CD4-positive, alpha-beta memory T cell (primary cell): ENCODE results near the gene RNF10. TPM values are rescaled to one million over a fixed set of nuclear protein-coding genes. Genes with fewer than 3 reads are reported as not detected.
"Not testable (repeated sequence)": the region's sequence is repeated elsewhere in the genome, so short reads cannot be mapped to it uniquely, and the experiment has no call there.

Experiments used
- CTCF ChIA-PET: fragments of 350-600 bp; sonication (Branson Sonifier 250); formaldehyde crosslinking; loops from one replicate; lab custom pipeline; 2021; ENCODE audit warnings: inconsistent platforms; ENCODE audit not compliant: partially characterized antibody; lab: Charles Lee
- POLR2A ChIA-PET: fragments of 350-600 bp; sonication (Branson Sonifier 250); formaldehyde crosslinking; loops from one replicate; lab custom pipeline; 2021; ENCODE audit not compliant: partially characterized antibody; lab: Charles Lee
- DNase-seq, 5 donors: peaks; one replicate each; pipeline versions ENCODE4 v3.0.0 to v3.0.0-alpha.2; 2020 to 2022; ENCODE audit warnings: mixed read lengths in 1 of 5
- H3K27ac ChIP-seq: one replicate; pipeline ENCODE4 v1.7.0; 2013; ENCODE audit warnings: low read depth, low read length
- H3K27me3 ChIP-seq: 2 replicates; pipeline ENCODE4 v1.7.0; 2013; ENCODE audit warnings: mild to moderate bottlenecking, low read length, moderate library complexity; ENCODE audit not compliant: insufficient read depth
- H3K36me3 ChIP-seq: 2 replicates; pipeline ENCODE4 v1.7.0; 2013; ENCODE audit warnings: mild to moderate bottlenecking, low read length, moderate library complexity; ENCODE audit not compliant: insufficient read depth
- H3K4me1 ChIP-seq: 2 replicates; pipeline ENCODE4 v1.7.0; 2013; ENCODE audit warnings: mild to moderate bottlenecking, low read length, moderate library complexity; ENCODE audit not compliant: insufficient read depth
- H3K4me3 ChIP-seq, 2 donors: one replicate each; pipeline ENCODE4 v1.7.0; 2013; ENCODE audit warnings: low read length in 2 of 2, mild to moderate bottlenecking in 1 of 2
- H3K9me3 ChIP-seq, 2 donors: one replicate each; pipeline ENCODE4 v1.7.0; 2013; ENCODE audit warnings: low read length in 2 of 2, control low read depth in 1 of 2; ENCODE audit not compliant: control insufficient read depth in 1 of 2
- H3K27ac Mint-ChIP-seq, 7 donors: one replicate each; pipeline ENCODE4 v1.8.0; 2020 to 2021; ENCODE audit warnings: mixed read lengths in 7 of 7, mild to moderate bottlenecking in 6 of 7, inconsistent platforms in 3 of 7, moderate library complexity in 3 of 7
- H3K27me3 Mint-ChIP-seq, 2 donors: one replicate each; pipeline ENCODE4 v1.8.0; 2020 to 2021; ENCODE audit warnings: mixed read lengths in 2 of 2
- H3K36me3 Mint-ChIP-seq, 2 donors: one replicate each; pipeline ENCODE4 v1.8.0; 2020 to 2021; ENCODE audit warnings: mixed read lengths in 2 of 2, inconsistent platforms in 1 of 2, mild to moderate bottlenecking in 1 of 2
- H3K4me1 Mint-ChIP-seq, 4 donors: one replicate each; pipeline ENCODE4 v1.8.0; 2020 to 2021; ENCODE audit warnings: mixed read lengths in 4 of 4, mild to moderate bottlenecking in 1 of 4
- H3K4me3 Mint-ChIP-seq, 8 donors: one replicate each; pipeline ENCODE4 v1.8.0; 2020 to 2021; ENCODE audit warnings: mixed read lengths in 8 of 8, mild to moderate bottlenecking in 7 of 8, moderate library complexity in 6 of 8, inconsistent platforms in 3 of 8
- H3K9me3 Mint-ChIP-seq, 8 donors: one replicate each; pipeline ENCODE4 v1.8.0; 2020 to 2021; ENCODE audit warnings: mixed read lengths in 8 of 8, mild to moderate bottlenecking in 5 of 8, inconsistent platforms in 3 of 8, moderate library complexity in 1 of 8
- intact Hi-C: fragments of 100-400 bp; cut with micrococcal nuclease; formaldehyde crosslinking; loops from one replicate; pipeline ENCODE4 v1.15.1; 2023
- polyA plus RNA-seq, 2 donors: library from polyadenylated mRNA; unstranded; fragments of 300-500 nt; fragmentation: Illumina TruSeq; gene quantifications; one replicate each; pipeline ENCODE4 v1.2.3, GENCODE V29; 2021
- total RNA-seq, 2 experiments: library from RNA; stranded (reverse); gene quantifications; one replicate each; pipeline ENCODE4 v1.2.3, GENCODE V29; 2021

Gene RNF10
- total and polyA plus RNA-seq, 4 experiments from 2014 or later = 101 to 249 (median 195) TPM

DNA sequence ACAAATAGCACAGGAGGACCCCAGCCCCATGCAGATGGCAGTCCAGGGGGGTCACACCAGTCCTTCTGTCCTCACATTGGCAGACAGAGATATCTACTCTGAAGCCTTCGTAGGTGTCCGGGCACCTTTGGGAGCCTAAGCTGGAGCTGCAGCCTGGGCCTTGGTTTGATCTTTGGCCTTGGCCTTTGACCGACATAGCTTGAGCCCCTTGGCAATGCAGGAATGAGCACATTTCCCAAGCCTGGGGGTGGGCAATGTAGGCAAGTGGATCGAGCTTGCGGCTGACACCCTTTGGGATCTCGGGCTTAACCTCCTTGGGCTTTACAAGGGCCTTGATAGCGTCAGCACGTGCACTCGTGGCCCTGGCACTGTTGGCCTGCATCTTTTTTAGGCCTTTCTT is 11.6 kb upstream of the RNF10 start:
- H3K27me3 Mint-ChIP-seq = no peaks in the 10 kb centered on the region
- ChIA-PET CTCF (no interaction called here), POLR2A (no interaction called here)
- H3K4me1 Mint-ChIP-seq = peaks cover 4 to 6% (median 5%) of the 10 kb centered on the region in 4 donors
- no peak overlapping the region for H3K4me3 Mint-ChIP-seq
- H3K36me3 Mint-ChIP-seq = peaks cover 6 to 7% of the 10 kb centered on the region in 2 donors
- no peak for DNase-seq
- Histone ChIP-seq H3K27ac (no peak overlapping the region), H3K9me3 (no peaks in the 10 kb centered on the region), H3K27me3 (no peaks in the 10 kb centered on the region), H3K36me3 (no peaks in the 10 kb centered on the region), H3K4me3 (no peak overlapping the region), H3K4me1 (no peaks in the 10 kb centered on the region)
- H3K27ac Mint-ChIP-seq = no peak overlapping the region
- intact Hi-C loops = no loop called here
- no peaks in the 10 kb centered on the region for H3K9me3 Mint-ChIP-seq

DNA sequence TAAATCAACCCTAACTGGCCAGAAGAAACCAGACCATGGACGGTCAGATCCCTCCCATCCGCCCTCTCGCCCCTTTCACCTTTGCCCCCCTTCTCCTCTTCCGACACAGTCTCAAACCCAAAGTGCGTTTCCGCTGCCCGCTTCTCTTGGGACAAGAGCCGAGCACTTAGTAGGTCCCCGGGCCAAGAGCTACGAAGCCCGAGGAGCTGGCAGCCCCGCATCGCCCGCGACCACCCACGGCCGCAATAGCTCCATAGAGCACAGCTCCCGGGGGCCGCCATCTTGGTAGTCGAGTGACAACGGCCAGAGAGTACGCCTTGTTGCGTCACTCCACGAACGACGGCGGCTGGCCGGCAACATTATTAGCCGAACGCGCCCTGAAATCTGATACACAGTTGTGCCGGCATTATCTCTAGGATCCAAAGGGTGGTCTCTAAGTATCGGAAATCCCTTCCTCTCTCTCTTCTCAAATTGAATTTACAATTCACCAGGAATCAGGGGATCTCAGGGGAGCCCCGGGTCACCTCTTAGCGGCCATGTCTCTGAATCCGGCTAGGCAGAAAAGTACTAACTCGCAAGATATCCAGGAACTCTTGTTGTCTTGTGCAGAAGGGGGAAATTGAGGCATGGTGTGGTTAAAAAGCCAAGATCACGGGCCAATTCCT is 5.2 kb upstream of the RNF10 start, which contains the start of gene COQ5:
Gene COQ5, minus strand, starts transcription at position 298 of the 665 bp plus-strand sequence. Its CDS starts 17 bp downstream, at position 281.
- Mint-ChIP-seq H3K4me3 (peak within 1 kb of the TSS; percentile 98 to 100 (median 100)), H3K27me3 (no peaks in the 10 kb centered on the region), H3K27ac (peak within 1 kb of the TSS; percentile 96 to 100 (median 99)), H3K4me1 (peaks cover 20 to 35% (median 23%) of the 10 kb centered on the region in 4 donors), H3K36me3 (peaks cover 4 to 11% of the 10 kb centered on the region in 2 donors), H3K9me3 (peaks cover 0 to 2% (median 0%) of the 10 kb centered on the region in 8 donors)
- intact Hi-C loops = loop anchor here (1.0 kb wide), 1 partner anchor 34 kb away; no protein-coding TSS in a partner anchor
- Histone ChIP-seq H3K27me3 (no peaks in the 10 kb centered on the region), H3K4me3 (peak within 1 kb of the TSS; percentile 82 to 84), H3K27ac (peak within 1 kb of the TSS; percentile 85), H3K36me3 (no peaks in the 10 kb centered on the region), H3K4me1 (peaks cover 24% of the 10 kb centered on the region), H3K9me3 (no peaks in the 10 kb centered on the region)
- ChIA-PET POLR2A (interaction anchor here (0.6 to 1.7 kb wide), 14 partner anchors 9 to 871 kb away, joined by 3 to 24 read pairs (median 4); partner anchors contain the start of genes COX6A1, DYNLL1, RNF34 and RNU4-2), CTCF (interaction anchor here (0.6 to 0.9 kb wide), 2 partner anchors 9 to 24 kb away, joined by 3 read pairs; no protein-coding TSS in a partner anchor)
- peak; percentile 79 to 86 (median 83) for DNase-seq

DNA sequence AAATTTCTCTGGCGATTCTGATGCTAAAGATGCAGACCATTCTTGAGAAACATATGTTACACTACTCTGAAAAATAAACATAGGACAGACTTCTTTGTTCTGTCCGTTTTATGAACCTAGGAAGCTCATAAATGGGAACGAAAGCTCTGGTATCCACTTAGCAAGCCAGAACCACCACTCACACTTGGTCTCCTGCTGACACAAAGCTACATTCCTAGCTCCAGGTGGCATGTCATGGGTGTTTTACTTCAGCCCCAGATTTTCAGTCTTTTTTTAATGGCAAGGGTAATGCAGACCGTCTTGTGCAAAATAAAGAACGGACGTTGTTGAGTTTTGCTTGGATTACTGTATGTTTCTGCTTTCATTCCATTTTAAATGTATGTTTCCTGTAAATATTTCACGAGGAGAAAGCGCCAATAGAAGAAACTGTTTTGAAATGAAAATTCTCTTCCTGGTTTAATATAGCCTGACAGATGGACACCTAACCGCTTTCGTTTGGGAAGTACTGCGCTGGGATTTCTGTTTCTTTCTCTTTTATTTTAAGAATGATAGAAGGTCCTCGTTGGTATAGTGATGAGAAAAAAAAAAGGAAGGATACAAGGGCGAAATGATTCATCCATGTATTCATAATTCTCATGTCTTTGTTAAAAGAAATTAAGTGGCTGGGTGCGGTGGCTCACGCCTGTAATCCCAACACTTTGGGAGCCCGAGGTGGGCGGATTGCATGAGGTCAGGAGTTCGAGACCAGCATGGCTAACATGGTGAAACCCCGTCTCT is 4.3 kb upstream of the RNF10 start:
- H3K4me1 ChIP-seq = peaks cover 25% of the 10 kb centered on the region
- DNase-seq = no peak
- intact Hi-C loops = loop anchor here (1.0 kb wide), 1 partner anchor 35 kb away; no protein-coding TSS in a partner anchor
- POLR2A ChIA-PET = interaction anchor here (0.6 to 1.7 kb wide), 6 partner anchors 8 to 870 kb away, joined by 3 to 24 read pairs (median 8); partner anchors contain the start of genes DYNLL1, RNF34 and SRSF9
- Mint-ChIP-seq H3K4me1 (peaks cover 22 to 41% (median 24%) of the 10 kb centered on the region in 4 donors), H3K27me3 (no peaks in the 10 kb centered on the region), H3K9me3 (peaks cover 0 to 2% (median 0%) of the 10 kb centered on the region in 8 donors), H3K4me3 (peak overlapping the region; percentile 98 to 100 (median 100)), H3K36me3 (peaks cover 4 to 17% of the 10 kb centered on the region in 2 donors), H3K27ac (peak overlapping the region; percentile 96 to 100 (median 99))
- peak overlapping the region; percentile 85 for H3K27ac ChIP-seq
- H3K36me3 ChIP-seq = no peaks in the 10 kb centered on the region
- no peaks in the 10 kb centered on the region for H3K27me3 ChIP-seq
- peak overlapping the region; percentile 82 to 84 for H3K4me3 ChIP-seq
- CTCF ChIA-PET = no interaction called here
- no peaks in the 10 kb centered on the region for H3K9me3 ChIP-seq

DNA sequence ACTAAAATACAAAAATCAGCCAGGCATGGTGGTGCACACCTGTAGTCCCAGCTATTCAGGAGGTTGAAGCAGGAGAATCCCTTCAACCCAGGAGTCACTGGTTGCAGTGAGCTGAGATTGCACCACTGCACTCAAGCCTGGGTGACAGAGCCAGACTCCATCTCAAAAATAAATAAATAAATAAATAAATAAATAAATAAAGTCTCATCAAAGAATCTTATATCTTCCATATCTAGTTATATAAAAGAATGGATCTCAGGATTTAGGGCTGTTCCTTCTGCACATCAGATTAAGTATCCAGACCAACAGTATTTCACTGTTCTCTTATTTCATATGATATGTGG is 3.8 kb upstream of the RNF10 start:
- H3K9me3 ChIP-seq, H3K27me3 ChIP-seq, DNase-seq, H3K36me3 ChIP-seq, H3K27me3 Mint-ChIP-seq, H3K27ac ChIP-seq, CTCF ChIA-PET, H3K9me3 Mint-ChIP-seq, intact Hi-C loops, POLR2A ChIA-PET: not testable (repeated sequence)
- Mint-ChIP-seq H3K36me3 (peaks cover 4 to 21% of the 10 kb centered on the region in 2 donors), H3K4me3 (peak overlapping the region in 7 of 8 donors; percentile 26 to 100 (median 100)), H3K27ac (peak overlapping the region in 1 of 7 donors; percentile 96), H3K4me1 (peaks cover 24 to 46% (median 27%) of the 10 kb centered on the region in 4 donors)
- peaks cover 26% of the 10 kb centered on the region for H3K4me1 ChIP-seq
- peak overlapping the region in 1 of 2 donors; percentile 82 for H3K4me3 ChIP-seq

DNA sequence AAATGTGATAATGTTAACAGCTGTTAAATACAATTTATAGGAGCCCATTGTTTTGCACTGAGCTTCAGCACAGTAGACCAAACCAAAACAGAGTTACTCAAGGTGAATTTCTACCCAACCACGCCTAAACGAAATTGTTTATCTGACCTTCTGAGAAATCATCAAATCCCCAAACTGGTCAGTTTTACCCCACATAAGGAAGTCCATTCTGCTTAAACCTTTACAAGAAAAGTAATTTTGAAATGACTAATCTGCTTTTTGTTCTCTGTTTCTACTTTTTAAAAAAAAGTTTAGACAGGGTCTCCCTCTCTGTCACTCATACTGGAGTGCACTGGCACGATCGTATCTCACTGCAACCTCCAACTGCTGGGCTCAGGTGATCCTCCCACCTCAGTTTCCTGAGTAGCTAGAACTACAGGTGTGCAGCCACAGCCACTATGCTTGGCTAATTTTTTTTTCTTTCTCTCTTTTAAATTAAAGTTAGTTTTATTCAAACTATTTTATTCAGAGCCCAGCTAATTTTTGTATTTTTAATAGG is 1.4 kb upstream of the RNF10 start:
- intact Hi-C loops = no loop called here
- H3K27ac Mint-ChIP-seq = peak overlapping the region in 3 of 7 donors; percentile 42 to 64 (median 51)

DNA sequence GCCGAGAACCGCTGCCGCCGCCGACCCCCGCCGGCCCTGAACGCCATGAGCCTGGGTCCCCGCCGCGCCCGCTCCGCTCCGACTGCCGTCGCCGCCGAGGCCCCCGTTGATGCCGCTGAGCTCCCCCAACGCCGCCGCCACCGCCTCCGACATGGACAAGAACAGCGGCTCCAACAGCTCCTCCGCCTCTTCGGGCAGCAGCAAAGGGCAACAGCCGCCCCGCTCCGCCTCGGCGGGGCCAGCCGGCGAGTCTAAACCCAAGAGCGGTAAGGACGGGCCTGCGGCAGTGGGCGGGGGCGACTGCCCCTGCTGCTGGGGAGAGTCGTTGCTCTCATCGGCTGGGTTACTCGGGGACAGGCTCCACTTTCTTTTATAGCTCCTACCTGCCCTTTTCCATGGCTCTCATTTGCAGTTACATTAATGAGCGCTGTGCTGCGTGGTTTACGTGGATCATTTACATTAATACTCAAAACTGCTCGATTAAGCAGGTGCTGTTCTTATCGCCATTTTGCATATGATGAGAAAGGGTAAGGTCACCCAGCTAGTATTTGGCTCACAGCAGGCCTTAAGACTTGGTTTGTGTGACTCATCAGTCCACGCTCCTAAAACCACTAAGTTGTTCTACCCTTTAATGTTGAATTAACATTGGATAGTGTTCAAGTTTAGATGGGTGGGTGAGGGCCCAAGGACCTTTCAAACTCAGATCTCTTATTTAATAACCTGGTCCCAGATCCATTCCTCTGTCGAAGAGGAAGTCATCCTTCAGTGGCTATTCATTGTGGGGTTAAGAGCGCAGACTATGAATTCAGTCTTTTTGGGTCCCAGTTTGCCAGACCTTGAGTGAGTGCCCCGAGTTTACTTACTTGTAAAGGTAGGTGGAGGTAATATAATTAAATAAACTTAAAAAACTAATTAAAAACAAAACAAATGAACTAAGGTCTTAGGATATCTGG is 823 bp downstream of the RNF10 start:
- Histone ChIP-seq H3K9me3 (no peaks in the 10 kb centered on the region), H3K4me1 (peaks cover 59% of the 10 kb centered on the region), H3K4me3 (peak overlapping the region; percentile 62 to 88), H3K27me3 (no peaks in the 10 kb centered on the region), H3K36me3 (no peaks in the 10 kb centered on the region), H3K27ac (peak overlapping the region; percentile 94)
- Mint-ChIP-seq H3K36me3 (peaks cover 7 to 38% of the 10 kb centered on the region in 2 donors), H3K4me3 (peak overlapping the region; percentile 92 to 97 (median 94)), H3K27ac (peak overlapping the region; percentile 95 to 98 (median 96)), H3K9me3 (peaks cover 0 to 2% (median 0%) of the 10 kb centered on the region in 8 donors), H3K27me3 (no peaks in the 10 kb centered on the region), H3K4me1 (peaks cover 40 to 67% (median 49%) of the 10 kb centered on the region in 4 donors)
- POLR2A ChIA-PET = interaction anchor here (0.6 to 2.6 kb wide), 12 partner anchors 9 to 334 kb away, joined by 3 to 19 read pairs (median 4); partner anchors contain the start of genes COX6A1, DYNLL1, MLEC and RNU4-2
- DNase-seq = peak in 4 of 5 donors; percentile 51 to 75 (median 58)
- intact Hi-C loops = loop anchor here (1.0 to 2.0 kb wide), 4 partner anchors 46 to 218 kb away; partner anchors contain the start of genes COX6A1, POP5 and SRSF9
- CTCF ChIA-PET = interaction anchor here (0.6 to 3.0 kb wide), 4 partner anchors 26 to 96 kb away, joined by 3 to 8 read pairs (median 5); partner anchors contain the start of gene DYNLL1

More for the DNA sequence above, 1.4 kb upstream of the RNF10 start:
- peak overlapping the region in 4 of 8 donors; percentile 10 to 54 (median 32) for H3K4me3 Mint-ChIP-seq
- Histone ChIP-seq H3K9me3 (no peaks in the 10 kb centered on the region), H3K27ac (no peak overlapping the region), H3K4me1 (peaks cover 50% of the 10 kb centered on the region), H3K36me3 (no peaks in the 10 kb centered on the region), H3K27me3 (no peaks in the 10 kb centered on the region), H3K4me3 (no peak overlapping the region)
- CTCF ChIA-PET = interaction anchor here (0.9 kb wide), 1 partner anchor 80 kb away, joined by 3 read pairs; no protein-coding TSS in a partner anchor
- H3K9me3 Mint-ChIP-seq = peaks cover 0 to 2% (median 0%) of the 10 kb centered on the region in 8 donors
- H3K4me1 Mint-ChIP-seq = peaks cover 36 to 65% (median 42%) of the 10 kb centered on the region in 4 donors
- H3K27me3 Mint-ChIP-seq = no peaks in the 10 kb centered on the region
- no peak for DNase-seq
- H3K36me3 Mint-ChIP-seq = peaks cover 0 to 33% of the 10 kb centered on the region in 2 donors
- POLR2A ChIA-PET = interaction anchor here (1.1 kb wide), 1 partner anchor 80 kb away, joined by 3 read pairs; no protein-coding TSS in a partner anchor
